ENCODE data around the gene HOXB4.
A peak's percentile ranks its signal among the peaks of the same experiment; 100 is the strongest.

The HOXB4 gene

GRCh38 chr17:48615963-48616716, 38.0 kb upstream of the HOXB4 start:
- H3K4me3 ChIP-seq (ENCODE audit: low read length): no peak overlapping the region
- DNase-seq (ENCODE audit: low read depth, low spot score): no peak

GRCh38 chr17:48615047-48615962, 37.2 kb upstream of the HOXB4 start, which contains the start of gene HOXB8:
TSS of gene HOXB8 (minus strand) at chr17:48615292. CDS start at chr17:48614704, 588 bp downstream.
- no peak for DNase-seq (ENCODE audit: low read depth, low spot score)
- H3K4me3 ChIP-seq (ENCODE audit: low read length): no peak within 1 kb of the TSS

GRCh38 chr17:48613862-48614694, 35.9 kb upstream of the HOXB4 start:
- DNase-seq (ENCODE audit: low read depth, low spot score): no peak
- no peak overlapping the region for H3K4me3 ChIP-seq (ENCODE audit: low read length)

- DNase-seq (ENCODE audit: low read depth, low spot score): peak; percentile 46
- H3K4me3 ChIP-seq (ENCODE audit: low read length): peak overlapping the region; percentile 51
Measured at GRCh38 chr17:48612854-48613691, 34.9 kb upstream of the HOXB4 start.

- DNase-seq (ENCODE audit: low read depth, low spot score): no peak
- H3K4me3 ChIP-seq (ENCODE audit: low read length): peak overlapping the region; percentile 51
Measured at GRCh38 chr17:48612456-48612853, 34.3 kb upstream of the HOXB4 start.

- DNase-seq (ENCODE audit: low read depth, low spot score): no peak
- H3K4me3 ChIP-seq (ENCODE audit: low read length): peak overlapping the region; percentile 85
Measured at GRCh38 chr17:48611681-48612455, 33.7 kb upstream of the HOXB4 start.

- no peak for DNase-seq (ENCODE audit: low read depth, low spot score)
- peak overlapping the region; percentile 85 for H3K4me3 ChIP-seq (ENCODE audit: low read length)
Measured at GRCh38 chr17:48611213-48611612, 33.1 kb upstream of the HOXB4 start.

GRCh38 chr17:48610282-48611211, 32.4 kb upstream of the HOXB4 start, which contains the start of gene HOXB7:
TSS of gene HOXB7 (minus strand) at chr17:48611017. CDS start at chr17:48610918, 99 bp downstream.
- DNase-seq (ENCODE audit: low read depth, low spot score): peak; percentile 50
- peak within 1 kb of the TSS; percentile 85 for H3K4me3 ChIP-seq (ENCODE audit: low read length)

- DNase-seq (ENCODE audit: low read depth, low spot score): no peak
- H3K4me3 ChIP-seq (ENCODE audit: low read length): peak overlapping the region; percentile 85
Measured at GRCh38 chr17:48609759-48610281, 31.7 kb upstream of the HOXB4 start.

- no peak overlapping the region for H3K4me3 ChIP-seq (ENCODE audit: low read length)
- no peak for DNase-seq (ENCODE audit: low read depth, low spot score)
Measured at GRCh38 chr17:48609033-48609432, 30.9 kb upstream of the HOXB4 start.

GRCh38 chr17:48608494-48608834, 30.3 kb upstream of the HOXB4 start:
- H3K4me3 ChIP-seq (ENCODE audit: low read length): no peak overlapping the region

GRCh38 chr17:48606892-48607614, 28.9 kb upstream of the HOXB4 start:
- H3K4me3 ChIP-seq (ENCODE audit: low read length): no peak overlapping the region
- no peak for DNase-seq (ENCODE audit: low read depth, low spot score)

More at GRCh38 chr17:48608494-48608834, 30.3 kb upstream of the HOXB4 start:
- DNase-seq (ENCODE audit: low read depth, low spot score): no peak

GRCh38 chr17:48605991-48606891, 28.1 kb upstream of the HOXB4 start:
- no peak overlapping the region for H3K4me3 ChIP-seq (ENCODE audit: low read length)
- DNase-seq (ENCODE audit: low read depth, low spot score): no peak

- H3K4me3 ChIP-seq (ENCODE audit: low read length): no peak overlapping the region
- DNase-seq (ENCODE audit: low read depth, low spot score): no peak
Measured at GRCh38 chr17:48605409-48605919, 27.3 kb upstream of the HOXB4 start.
